T-helper 1 cell treated with Interleukin-12 subunit alpha and Interleukin-12 subunit beta and Interleukin-4 antibody, amounts not matched to agents 30 ng/mL and 1 ng/mL, for 36 hours (primary cell): ENCODE measurements around the gene NUDC. TPM values are rescaled to one million over a fixed set of nuclear protein-coding genes. Genes with fewer than 3 reads are reported as not detected.

Experiments
- intact Hi-C: fragments of 100-400 bp; cut with micrococcal nuclease; formaldehyde crosslinking; loops from one replicate; pipeline ENCODE4 v1.15.1; 2024
- total RNA-seq: library from RNA; stranded (reverse); gene quantifications from 2 replicates; pipeline ENCODE4 v1.2.3, GENCODE V29; 2022

The NUDC gene
- total RNA-seq, 1 donor from 2014 or later = 74.6 TPM

DNA sequence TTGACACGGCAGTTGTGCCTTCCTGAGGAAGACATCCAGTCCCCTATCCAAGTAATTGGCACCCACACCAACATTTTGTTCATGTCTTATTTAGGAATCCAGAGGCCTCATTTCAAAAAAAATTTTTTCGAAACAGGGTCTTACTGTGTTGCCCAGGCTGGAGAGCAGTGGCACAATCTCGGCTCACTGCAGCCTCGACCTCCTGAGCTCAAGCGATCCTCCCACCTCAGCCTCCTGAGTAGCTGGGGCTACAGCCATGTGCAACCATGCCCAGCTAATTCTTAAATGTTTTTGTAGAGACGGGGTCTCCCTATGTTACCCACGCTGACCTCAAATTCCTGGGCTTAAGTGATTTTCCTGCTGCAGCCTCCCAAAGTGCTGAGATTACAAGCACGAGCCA lies 62.7 kb downstream of the NUDC start:
- intact Hi-C loops = no loop called here

DNA sequence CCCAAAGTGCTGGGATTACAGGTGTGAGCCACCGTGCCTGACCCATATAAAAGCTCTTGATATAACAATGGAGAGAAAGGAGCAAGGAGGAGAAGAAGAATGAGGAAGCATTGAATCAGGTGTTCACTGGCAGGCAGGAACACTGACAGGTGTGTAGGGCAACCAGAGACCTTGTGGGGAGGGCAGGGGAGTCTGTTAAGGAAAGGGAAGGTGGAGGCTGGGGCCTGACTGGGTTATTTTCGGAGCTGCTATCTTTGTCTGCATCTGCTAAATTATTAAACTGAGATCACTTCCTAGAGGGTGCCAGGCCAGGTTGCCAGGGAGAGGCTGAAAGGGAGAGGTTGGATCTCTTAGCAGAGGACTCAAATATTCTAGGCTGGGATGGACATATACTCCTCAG lies 65.1 kb downstream of the NUDC start:
- intact Hi-C loops = no loop called here

DNA sequence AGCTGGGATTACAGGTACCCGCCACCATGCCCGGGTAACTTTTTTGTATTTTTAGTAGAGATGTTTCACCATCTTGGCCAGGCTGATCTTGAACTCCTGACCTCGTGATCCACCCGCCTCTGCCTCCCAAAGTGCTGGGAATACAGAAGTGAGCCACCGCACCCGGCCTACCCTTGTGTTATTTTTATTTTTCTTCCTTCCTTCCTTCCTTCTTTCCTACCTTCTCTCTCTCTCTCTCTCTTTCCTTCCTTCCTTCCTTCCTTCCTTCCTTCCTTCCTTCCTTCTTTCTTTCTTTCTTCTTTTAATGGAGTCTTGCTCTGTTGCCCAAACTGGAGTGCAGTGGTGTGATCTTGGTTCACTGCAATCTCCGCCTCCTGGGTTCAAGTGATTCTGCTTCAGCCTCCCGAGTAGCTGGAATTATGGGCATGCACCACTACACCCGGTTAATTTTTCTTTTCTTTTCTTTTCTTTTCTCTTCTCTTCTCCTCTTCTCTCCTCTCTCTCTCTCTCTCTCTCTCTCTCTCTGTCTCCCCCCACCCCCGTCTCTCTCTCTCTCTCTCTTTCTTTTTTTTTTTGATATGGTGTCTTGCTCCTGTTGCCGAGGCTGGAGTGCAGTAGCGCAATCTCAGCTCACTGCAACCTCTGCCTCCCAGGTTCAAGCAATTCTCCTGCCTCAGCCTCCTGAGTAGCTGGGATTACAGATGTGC lies 68.0 kb downstream of the NUDC start:
- intact Hi-C loops = loop anchor here (5.0 to 10.0 kb wide), 2 partner anchors 87 to 205 kb away; partner anchors contain the start of genes GPATCH3 and PIGV

DNA sequence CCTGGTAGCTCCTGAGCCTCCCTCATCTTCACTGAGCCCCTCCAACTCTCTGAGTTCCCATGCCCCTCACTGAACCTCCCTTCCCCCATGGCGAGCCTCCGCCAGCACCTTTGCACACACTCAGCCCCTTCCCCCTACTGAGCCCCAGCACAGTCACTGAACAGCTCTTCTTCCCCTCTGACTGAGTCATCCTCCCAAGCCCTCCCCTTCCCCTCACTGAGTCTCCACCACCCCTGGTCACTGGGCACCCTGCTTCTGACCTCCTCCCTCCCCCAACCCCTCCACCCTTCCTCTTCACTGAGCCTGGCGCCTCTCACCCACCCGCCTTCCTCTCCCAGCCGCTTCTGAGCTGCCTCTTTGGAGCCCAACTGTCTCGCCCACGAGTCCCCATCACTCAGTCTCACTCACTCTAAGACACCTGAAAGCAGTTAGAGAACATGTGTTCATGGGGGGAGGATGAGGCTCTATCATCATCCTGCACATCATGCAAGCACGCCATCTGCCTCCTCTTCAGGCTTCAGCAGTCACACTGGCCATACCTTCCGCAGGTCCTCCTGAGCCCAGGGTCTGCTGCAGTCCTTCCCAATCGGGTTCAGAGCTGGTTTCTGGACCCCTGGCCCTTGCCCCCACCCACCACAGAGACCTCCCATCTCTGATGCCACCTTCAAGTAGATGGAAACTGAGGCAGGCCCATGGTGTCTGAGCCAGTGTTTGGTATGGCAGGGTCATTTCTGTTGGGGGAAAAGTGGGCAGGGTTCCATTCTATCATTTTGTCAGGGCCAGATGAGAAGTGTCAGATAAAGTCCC lies 70.0 kb downstream of the NUDC start:
- intact Hi-C loops = loop anchor here (5.0 to 10.0 kb wide), 2 partner anchors 89 to 207 kb away; partner anchors contain the start of genes GPATCH3 and PIGV

DNA sequence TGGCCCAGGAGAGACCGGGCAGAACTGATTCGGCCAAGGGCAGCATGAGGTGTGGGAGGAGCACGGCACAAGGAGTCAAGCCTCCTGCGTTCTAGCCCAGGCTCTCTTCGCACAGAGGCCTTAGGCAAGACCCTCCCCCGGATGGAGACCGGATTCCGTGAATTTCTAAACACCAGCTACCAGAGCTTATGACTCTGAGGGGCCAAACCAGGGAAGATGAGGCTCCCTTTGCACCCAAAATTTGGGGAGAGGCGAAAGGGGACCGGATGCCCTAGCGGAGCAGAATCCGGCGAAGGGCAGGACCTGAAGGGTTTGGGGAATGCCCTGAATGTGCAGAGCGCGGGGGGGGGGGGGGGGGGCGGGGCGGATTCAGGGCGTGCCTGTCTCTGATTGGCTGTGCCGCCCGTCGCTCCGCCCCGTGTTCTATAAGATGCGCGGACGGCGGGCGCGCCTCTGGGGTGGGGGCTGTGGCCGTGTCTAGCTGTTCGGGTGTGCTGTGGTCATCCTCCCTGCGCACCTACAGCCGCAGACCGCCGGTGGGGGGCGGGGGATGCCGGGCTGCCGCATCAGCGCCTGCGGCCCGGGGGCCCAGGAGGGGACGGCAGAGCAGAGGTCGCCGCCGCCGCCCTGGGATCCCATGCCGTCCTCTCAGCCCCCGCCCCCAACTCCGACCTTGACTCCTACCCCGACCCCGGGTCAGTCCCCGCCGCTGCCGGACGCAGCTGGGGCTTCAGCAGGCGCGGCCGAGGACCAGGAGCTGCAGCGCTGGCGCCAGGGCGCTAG lies 71.9 kb downstream of the NUDC start, which contains the start of gene TRNP1:
TRNP1 (plus strand) TSS at position 456 of the 783 bp plus-strand sequence; CDS start at position 551, 95 bp downstream.
- intact Hi-C loops = loop anchor here (1.0 to 10.0 kb wide), 4 partner anchors 72 to 209 kb away; partner anchors contain the start of genes GPATCH3, NUDC, PIGV and SLC9A1

DNA sequence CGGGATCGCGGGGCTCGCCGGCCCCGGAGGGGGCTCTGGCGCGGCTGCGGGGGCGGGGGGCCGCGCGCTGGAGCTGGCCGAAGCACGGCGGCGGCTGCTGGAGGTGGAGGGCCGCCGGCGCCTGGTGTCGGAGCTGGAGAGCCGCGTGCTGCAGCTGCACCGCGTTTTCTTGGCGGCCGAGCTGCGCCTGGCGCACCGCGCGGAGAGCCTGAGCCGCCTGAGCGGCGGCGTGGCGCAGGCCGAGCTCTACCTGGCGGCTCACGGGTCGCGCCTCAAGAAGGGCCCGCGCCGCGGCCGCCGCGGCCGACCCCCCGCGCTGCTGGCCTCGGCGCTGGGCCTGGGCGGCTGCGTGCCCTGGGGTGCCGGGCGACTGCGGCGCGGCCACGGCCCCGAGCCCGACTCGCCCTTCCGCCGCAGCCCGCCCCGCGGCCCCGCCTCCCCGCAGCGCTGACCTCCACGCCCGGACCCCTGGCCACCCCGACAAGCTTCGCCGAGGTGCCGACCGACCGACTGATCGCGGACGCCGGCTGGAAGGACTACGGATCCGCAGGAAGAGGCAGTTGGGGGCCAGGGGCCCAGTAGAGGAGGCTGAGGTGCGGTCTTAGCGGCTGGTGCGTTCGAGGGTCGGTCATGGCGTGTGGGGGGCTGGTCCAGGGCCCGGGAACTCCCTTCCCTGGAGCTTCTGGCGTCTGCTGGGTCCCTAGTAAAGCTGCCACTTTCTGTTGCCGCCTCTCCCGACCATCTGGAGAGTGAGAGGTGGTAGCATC lies 72.7 kb downstream of the NUDC start:
- intact Hi-C loops = loop anchor here (5.0 to 10.0 kb wide), 2 partner anchors 92 to 209 kb away; partner anchors contain the start of genes GPATCH3 and PIGV

DNA sequence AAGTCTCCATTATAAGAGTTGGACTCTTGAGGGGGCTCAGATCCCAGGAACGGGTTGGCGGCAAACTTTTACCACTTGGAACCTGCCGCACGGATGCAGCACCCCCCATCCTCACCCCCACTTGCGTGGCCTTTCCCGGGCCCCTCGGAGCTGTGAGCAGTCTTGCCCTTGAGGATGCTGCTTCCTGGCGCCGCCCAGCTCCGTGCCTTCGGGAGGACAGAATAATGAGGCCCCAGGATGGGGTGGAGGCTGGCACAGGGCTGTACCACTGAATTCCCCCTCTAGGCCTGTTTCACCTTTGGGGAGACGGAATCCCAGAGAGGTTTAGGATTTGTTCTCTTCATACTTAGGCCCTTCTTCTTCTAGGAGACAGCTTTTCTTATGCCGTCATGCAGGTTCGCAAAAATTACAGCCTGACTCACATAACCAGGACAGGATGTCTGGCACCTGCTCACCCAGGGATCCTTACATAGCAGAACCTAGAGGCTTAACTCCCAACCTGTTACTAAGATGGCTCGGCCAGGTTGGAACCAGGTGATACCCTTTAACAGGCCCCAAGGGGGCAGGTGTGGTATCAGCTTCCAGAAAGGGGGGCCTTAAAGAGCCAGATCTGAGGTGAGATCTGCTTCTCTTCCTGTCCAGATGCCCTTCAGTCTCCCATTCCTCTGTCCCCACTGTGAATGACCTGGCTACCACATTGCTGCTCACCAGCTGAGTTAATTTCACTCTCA lies 73.4 kb downstream of the NUDC start:
- intact Hi-C loops = loop anchor here (5.0 to 10.0 kb wide), 2 partner anchors 93 to 210 kb away; partner anchors contain the start of genes GPATCH3 and PIGV

DNA sequence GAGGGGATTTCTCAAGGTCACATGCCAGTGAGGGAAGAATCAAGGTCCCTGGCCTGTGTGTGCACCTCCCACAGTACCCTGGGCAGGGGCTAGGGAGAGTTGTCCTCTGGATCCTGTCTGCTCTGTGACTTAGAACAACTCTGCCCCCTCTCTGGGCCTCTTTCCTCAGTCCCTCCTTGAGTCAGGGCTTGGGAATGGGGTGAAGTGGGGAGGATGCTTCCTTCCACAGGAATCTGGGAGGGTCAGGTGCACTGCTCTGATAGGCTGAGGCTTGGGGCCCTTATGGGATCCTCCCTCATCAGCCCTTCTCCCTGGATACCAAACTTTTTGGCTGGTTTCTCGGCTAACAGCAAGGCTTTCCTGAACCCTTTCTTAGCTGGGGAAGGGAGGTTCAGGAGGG lies 74.5 kb downstream of the NUDC start:
- intact Hi-C loops = loop anchor here (10.0 kb wide), 1 partner anchor 211 kb away; the partner anchor contains the start of gene PIGV

Other genes with a start within 250 kb of the NUDC start
- 124 and 130 TPM in 2 replicates for gene ARID1A, start 225.7 kb upstream of the NUDC start, total RNA-seq
- 11.3 and 12.2 TPM in 2 replicates for gene PIGV, start 133.8 kb upstream of the NUDC start, total RNA-seq
- 87.9 and 89.0 TPM in 2 replicates for gene ZDHHC18, start 95.1 kb upstream of the NUDC start, total RNA-seq
- 1.2 and 1.4 TPM in 2 replicates for gene SFN, start 58.6 kb upstream of the NUDC start, total RNA-seq
- gene GPN2, start 31.5 kb upstream of the NUDC start, total RNA-seq = 34.1 and 35.5 TPM in 2 replicates
- 14.8 and 19.0 TPM in 2 replicates for gene GPATCH3, start 21.3 kb upstream of the NUDC start, total RNA-seq
- not detected in 2 replicates for gene NR0B2, start 7.8 kb upstream of the NUDC start, total RNA-seq
- not detected in 2 replicates for gene KDF1, start 38.7 kb downstream of the NUDC start, total RNA-seq
- gene TRNP1, start 71.9 kb downstream of the NUDC start, total RNA-seq = 0.32 and 0.68 TPM in 2 replicates
- gene TENT5B, start 91.1 kb downstream of the NUDC start, total RNA-seq = not detected in 2 replicates
- 28.0 and 30.0 TPM in 2 replicates for gene SLC9A1, start 233.4 kb downstream of the NUDC start, total RNA-seq